Measurements from ENCODE around the gene AP4B1. TPM values are rescaled to one million over a fixed set of nuclear protein-coding genes. Genes with fewer than 3 reads are reported as not detected.
"Not testable (repeated sequence)": the region's sequence is repeated elsewhere in the genome, so short reads cannot be mapped to it uniquely, and the experiment has no call there.

The AP4B1 gene
- 10 to 100 TPM in 3 of 4 donors, 1 to 10 TPM in 1; 2.8 to 47.8 (median 18.5) TPM for total RNA-seq

- TF ChIP-seq POLR2A (IDR thresholded peaks at IDR 0.05) (peak; percentile 62 to 64), CTCF (IDR thresholded peaks at IDR 0.05) (peak; percentile 67 to 96 (median 85))
- intact Hi-C loops (cut with DNase I; ENCODE audit: low total_unique reads): no loop called here
- H3K27me3 ChIP-seq: no peaks in the 10 kb centered on the region
- peak within 1 kb of the TSS; percentile 59 to 95 for H3K4me3 ChIP-seq
- H3K27ac ChIP-seq: peak within 1 kb of the TSS; percentile 88 to 90
- H3K9me3 ChIP-seq: no peaks in the 10 kb centered on the region
- peaks cover 4 to 9% of the 10 kb centered on the region in 2 donors for H3K4me1 ChIP-seq
- peak; percentile 99 for DNase-seq
- no peaks in the 10 kb centered on the region for H3K36me3 ChIP-seq
Measured at GRCh38 chr1:113904674-113905434, at the start of gene AP4B1, which contains the start of gene DCLRE1B. TSS of gene AP4B1 (minus strand) at chr1:113904799. CDS start at chr1:113904717, 82 bp downstream. TSS of gene DCLRE1B (plus strand) at chr1:113905326. CDS start at chr1:113905587, 261 bp downstream.

DNA sequence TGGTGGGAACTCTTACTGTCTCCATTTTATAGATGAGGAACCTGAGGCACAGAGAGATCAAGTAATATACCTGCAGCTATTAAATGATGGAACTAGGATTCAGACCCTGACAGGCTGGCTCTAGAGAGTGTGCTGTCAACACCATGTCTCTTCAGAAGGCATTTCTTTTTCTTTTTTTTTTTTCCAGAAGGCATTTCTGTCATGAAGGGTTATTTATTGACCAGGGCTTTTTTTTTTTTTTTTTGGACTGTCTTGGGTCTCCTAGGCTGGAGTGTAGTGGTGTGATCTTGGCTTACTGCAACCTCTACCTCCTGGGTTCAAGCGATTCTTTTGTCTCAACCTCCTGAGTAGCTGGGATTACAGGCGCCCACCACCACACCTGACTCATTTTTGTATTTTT, 47.1 kb upstream of the AP4B1 start:
- TF ChIP-seq CTCF (IDR thresholded peaks at IDR 0.05) (no peak), POLR2A (IDR thresholded peaks at IDR 0.05) (no peak)
- Histone ChIP-seq H3K36me3 (no peaks in the 10 kb centered on the region), H3K27ac (no peak overlapping the region), H3K4me1 (peaks cover 0 to 13% of the 10 kb centered on the region in 2 donors), H3K9me3 (no peaks in the 10 kb centered on the region), H3K27me3 (no peaks in the 10 kb centered on the region), H3K4me3 (no peak overlapping the region)
- DNase-seq: no peak
- intact Hi-C loops (cut with DNase I; ENCODE audit: low total_unique reads): no loop called here

- Histone ChIP-seq H3K9me3 (no peaks in the 10 kb centered on the region), H3K27me3 (no peaks in the 10 kb centered on the region), H3K4me3 (no peak overlapping the region), H3K4me1 (peaks cover 0 to 15% of the 10 kb centered on the region in 2 donors), H3K36me3 (no peaks in the 10 kb centered on the region), H3K27ac (no peak overlapping the region)
- DNase-seq: no peak
- TF ChIP-seq POLR2A (IDR thresholded peaks at IDR 0.05) (no peak), CTCF (IDR thresholded peaks at IDR 0.05) (no peak)
- intact Hi-C loops (cut with DNase I; ENCODE audit: low total_unique reads): no loop called here
Measured at GRCh38 chr1:113950908-113951307, 46.3 kb upstream of the AP4B1 start.

- Histone ChIP-seq H3K4me1 (peaks cover 0 to 15% of the 10 kb centered on the region in 2 donors), H3K27ac (peak overlapping the region in 1 of 2 donors; percentile 41), H3K27me3 (no peaks in the 10 kb centered on the region), H3K4me3 (no peak overlapping the region), H3K9me3 (no peaks in the 10 kb centered on the region), H3K36me3 (no peaks in the 10 kb centered on the region)
- intact Hi-C loops (cut with DNase I; ENCODE audit: low total_unique reads): no loop called here
- TF ChIP-seq POLR2A (IDR thresholded peaks at IDR 0.05) (no peak), CTCF (IDR thresholded peaks at IDR 0.05) (peak in 2 of 4 experiments; percentile 13 to 15)
- peak in 1 of 2 donors; percentile 26 for DNase-seq
Measured at GRCh38 chr1:113949007-113949406, 44.4 kb upstream of the AP4B1 start.

- intact Hi-C loops (cut with DNase I; ENCODE audit: low total_unique reads); H3K9me3 ChIP-seq; H3K27me3 ChIP-seq; H3K4me3 ChIP-seq; H3K36me3 ChIP-seq; DNase-seq: not testable (repeated sequence)
- Histone ChIP-seq H3K27ac (peak overlapping the region; percentile 41 to 57), H3K4me1 (peaks cover 0 to 14% of the 10 kb centered on the region in 2 donors)
Measured at GRCh38 chr1:113948151-113948550, 43.6 kb upstream of the AP4B1 start.
